ENCODE data around the gene HSPA4L. TPM values are rescaled to one million over a fixed set of nuclear protein-coding genes. Genes with fewer than 3 reads are reported as not detected.
A peak's percentile ranks its signal among the peaks of the same experiment; 100 is the strongest.

Gene HSPA4L
- total RNA-seq, 1 experiment from 2014 or later = 18.6 TPM

DNA sequence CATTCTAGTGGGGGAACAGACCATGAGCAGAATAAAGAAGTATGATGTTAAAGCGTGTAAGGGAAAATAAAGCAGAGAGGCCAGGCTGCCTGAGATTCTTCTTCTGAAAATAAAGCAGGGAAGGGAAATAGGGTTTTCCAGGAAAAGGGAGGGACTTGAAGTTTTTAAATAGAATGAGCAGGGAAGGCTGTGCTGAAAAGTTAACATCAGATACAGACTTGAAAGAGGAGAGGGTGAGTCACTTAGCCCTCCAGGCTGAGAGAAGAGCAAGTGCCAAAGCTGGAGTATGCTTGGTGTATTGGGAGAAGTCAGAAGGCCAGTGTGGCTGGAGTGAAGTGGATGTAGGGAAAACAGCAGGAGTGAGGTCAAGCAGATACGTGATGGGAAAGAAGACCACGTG, 88.6 kb downstream of the HSPA4L start:
- no peak for DNase-seq (ENCODE audit: low read depth, low spot score)
- H3K36me3 ChIP-seq (ENCODE audit: control insufficient read depth in 1 of 2, insufficient read depth in 2 of 2, low read length in 2 of 2) = no peaks in the 10 kb centered on the region

More for the DNA sequence above, 88.6 kb downstream of the HSPA4L start:
- no peaks in the 10 kb centered on the region for H4K20me1 ChIP-seq (ENCODE audit: insufficient read depth)
- no TSS peak for BruUV-seq (replicated peaks)
- peak; percentile 52; the same call in 1 of the 2 replicates for ATAC-seq
- H3K9me2 ChIP-seq (ENCODE audit: insufficient read depth) = no peaks in the 10 kb centered on the region
- H3K9ac ChIP-seq (ENCODE audit: low read length) = no peak overlapping the region
- H3K79me2 ChIP-seq (ENCODE audit: insufficient read depth, low read length) = peaks cover 9% of the 10 kb centered on the region; the same call in 1 of the 2 replicates
- peaks cover 7 to 11% of the 10 kb centered on the region in 2 experiments; a peak in 3 of 4 replicates for H3K4me1 ChIP-seq (ENCODE audit: control insufficient read depth in 1 of 2, insufficient read depth in 2 of 2, low read length in 2 of 2)
- POLR2A ChIA-PET = interaction anchor here (1.9 kb wide), 1 partner anchor 10 kb away, joined by 6 read pairs; the partner anchor contains the start of gene PLK4
- H3K4me3 ChIP-seq (replicated peaks in 1 of 2; ENCODE audit: low read depth in 1 of 2, low read length in 2 of 2) = no peak overlapping the region
- RAD21 ChIA-PET (ENCODE audit: low non-redundant PET in 1 of 2, low total read pairs in 2 of 2, uncharacterized antibody in 2 of 2, unreplicated experiment in 2 of 2) = no interaction called here
- no peaks in the 10 kb centered on the region for H3K27me3 ChIP-seq (ENCODE audit: insufficient read depth, low read length)
- peak overlapping the region; percentile 17; the same call in 1 of the 2 replicates for H3K4me2 ChIP-seq (ENCODE audit: low read length)
- TF ChIP-seq RAD21 (IDR thresholded peaks at IDR 0.05; ENCODE audit: low read depth) (no peak), POLR2AphosphoS5 (IDR thresholded peaks at IDR 0.05; ENCODE audit: low read depth, low read length) (no peak), EZH2phosphoT487 (IDR thresholded peaks at IDR 0.05; ENCODE audit: borderline replicate concordance) (no peak), ATF3 (IDR thresholded peaks at IDR 0.05) (no peak), POLR2A (IDR thresholded peaks at IDR 0.05; ENCODE audit: borderline replicate concordance, extremely low read depth, insufficient read depth, insufficient read length) (no peak), ZNF274 (IDR thresholded peaks at IDR 0.05; ENCODE audit: low read depth, low read length) (no peak), SP1 (IDR thresholded peaks at IDR 0.05; ENCODE audit: low read depth) (no peak), TCF7L2 (IDR thresholded peaks at IDR 0.05; ENCODE audit: borderline replicate concordance, extremely low read depth, insufficient read depth, insufficient read length) (no peak), MAX (IDR thresholded peaks at IDR 0.05) (no peak), EGR1 (IDR thresholded peaks at IDR 0.05; ENCODE audit: low read depth) (no peak), FOSL1 (IDR thresholded peaks at IDR 0.05; ENCODE audit: low read depth) (no peak), ZFX (IDR thresholded peaks at IDR 0.05) (no peak), CTCF (IDR thresholded peaks at IDR 0.05 in 2 of 3, conservative IDR thresholded peaks at IDR 0.05 in 1 of 3; ENCODE audit: borderline replicate concordance in 1 of 3, insufficient read depth in 1 of 3, low read depth in 2 of 3, low read length in 2 of 3) (no peak), SRF (IDR thresholded peaks at IDR 0.05; ENCODE audit: low read depth) (no peak), SIN3A (IDR thresholded peaks at IDR 0.05; ENCODE audit: low read depth) (no peak), YY1 (IDR thresholded peaks at IDR 0.05; ENCODE audit: extremely low read depth, insufficient replicate concordance, low read depth, low read length) (no peak), ELF1 (IDR thresholded peaks at IDR 0.05; ENCODE audit: borderline replicate concordance, low read depth) (no peak)
- TF ChIP-seq, protein P1, sequence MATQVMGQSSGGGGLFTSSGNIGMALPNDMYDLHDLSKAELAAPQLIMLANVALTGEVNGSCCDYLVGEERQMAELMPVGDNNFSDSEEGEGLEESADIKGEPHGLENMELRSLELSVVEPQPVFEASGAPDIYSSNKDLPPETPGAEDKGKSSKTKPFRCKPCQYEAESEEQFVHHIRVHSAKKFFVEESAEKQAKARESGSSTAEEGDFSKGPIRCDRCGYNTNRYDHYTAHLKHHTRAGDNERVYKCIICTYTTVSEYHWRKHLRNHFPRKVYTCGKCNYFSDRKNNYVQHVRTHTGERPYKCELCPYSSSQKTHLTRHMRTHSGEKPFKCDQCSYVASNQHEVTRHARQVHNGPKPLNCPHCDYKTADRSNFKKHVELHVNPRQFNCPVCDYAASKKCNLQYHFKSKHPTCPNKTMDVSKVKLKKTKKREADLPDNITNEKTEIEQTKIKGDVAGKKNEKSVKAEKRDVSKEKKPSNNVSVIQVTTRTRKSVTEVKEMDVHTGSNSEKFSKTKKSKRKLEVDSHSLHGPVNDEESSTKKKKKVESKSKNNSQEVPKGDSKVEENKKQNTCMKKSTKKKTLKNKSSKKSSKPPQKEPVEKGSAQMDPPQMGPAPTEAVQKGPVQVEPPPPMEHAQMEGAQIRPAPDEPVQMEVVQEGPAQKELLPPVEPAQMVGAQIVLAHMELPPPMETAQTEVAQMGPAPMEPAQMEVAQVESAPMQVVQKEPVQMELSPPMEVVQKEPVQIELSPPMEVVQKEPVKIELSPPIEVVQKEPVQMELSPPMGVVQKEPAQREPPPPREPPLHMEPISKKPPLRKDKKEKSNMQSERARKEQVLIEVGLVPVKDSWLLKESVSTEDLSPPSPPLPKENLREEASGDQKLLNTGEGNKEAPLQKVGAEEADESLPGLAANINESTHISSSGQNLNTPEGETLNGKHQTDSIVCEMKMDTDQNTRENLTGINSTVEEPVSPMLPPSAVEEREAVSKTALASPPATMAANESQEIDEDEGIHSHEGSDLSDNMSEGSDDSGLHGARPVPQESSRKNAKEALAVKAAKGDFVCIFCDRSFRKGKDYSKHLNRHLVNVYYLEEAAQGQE (IDR thresholded peaks at IDR 0.05; ENCODE audit: low read depth) = no peak
- no peaks in the 10 kb centered on the region for H3K9me3 ChIP-seq (ENCODE audit: control insufficient read depth in 1 of 2, insufficient read depth in 1 of 2, low read depth in 1 of 2, low read length in 2 of 2)
- H3K27ac ChIP-seq (ENCODE audit: low read depth, low read length) = no peak overlapping the region
- no peak overlapping the region for H2AFZ ChIP-seq (ENCODE audit: low read depth, low read length, poor library complexity, severe bottlenecking)
- CTCF ChIA-PET = no interaction called here
- intact Hi-C loops (cut with micrococcal nuclease) = no loop called here

Measured in HCT116 (cell line).